Measurements from ENCODE around the gene GOLM1. TPM values are rescaled to one million over a fixed set of nuclear protein-coding genes. Genes with fewer than 3 reads are reported as not detected.

GOLM1 gene
- total and polyA plus RNA-seq, 9 of the 15 experiments (the other 6 are each of a cell fraction or from before 2014, with no cell fraction given), result 0.09 to 0.96 (median 0.40) TPM; not detected in 4

- no TSS peak for BruUV-seq (replicated peaks)
- no peak overlapping the region for H3K4me2 ChIP-seq (ENCODE audit: insufficient read depth, low read length)
- H3K9me3 ChIP-seq (replicated peaks; ENCODE audit: control insufficient read depth, insufficient read depth, low read depth, low read length), result no peaks in the 10 kb centered on the region
- ATAC-seq, result no peak
- no peaks in the 10 kb centered on the region for H3K36me3 ChIP-seq (ENCODE audit: control insufficient read depth, insufficient read depth, low read length)
- H3K27me3 ChIP-seq (ENCODE audit: control insufficient read depth in 2 of 2, insufficient read depth in 2 of 2, low read length in 2 of 2), result peaks cover 10 to 34% of the 10 kb centered on the region in 2 experiments; a peak in 4 of 5 replicates
- no peak overlapping the region for H2AFZ ChIP-seq (ENCODE audit: low read depth, low read length)
- H3K79me2 ChIP-seq (ENCODE audit: control insufficient read depth, insufficient read depth, low read length), result no peaks in the 10 kb centered on the region
- no peak for TF ChIP-seq PKNOX1 (IDR thresholded peaks at IDR 0.05)
- TF ChIP-seq ZNF134 (CRISPR knock-in tag; conservative IDR thresholded peaks at IDR 0.05), result no peak
- TF ChIP-seq MED1 (CRISPR knock-in tag; IDR thresholded peaks at IDR 0.05; ENCODE audit: borderline replicate concordance), result no peak
- TF ChIP-seq EZH2 (IDR thresholded peaks at IDR 0.05; ENCODE audit: borderline replicate concordance, low read depth, low read length), result no peak
- no peak for TF ChIP-seq SMAD3 (CRISPR knock-in tag; conservative IDR thresholded peaks at IDR 0.05)
- TF ChIP-seq TBP (optimal IDR thresholded peaks at IDR 0.05; ENCODE audit: low read depth, low read length), result no peak
- no peak for TF ChIP-seq XRCC4 (IDR thresholded peaks at IDR 0.05; ENCODE audit: extremely low read depth, insufficient read depth, insufficient read length)
- no peak for TF ChIP-seq LEF1 (IDR thresholded peaks at IDR 0.05)
- TF ChIP-seq ELF4 (CRISPR knock-in tag; IDR thresholded peaks at IDR 0.05), result no peak
- no peak for TF ChIP-seq RBM15 (IDR thresholded peaks at IDR 0.05; ENCODE audit: insufficient read depth, low read length)
- no peak for TF ChIP-seq C11orf30 (IDR thresholded peaks at IDR 0.05; ENCODE audit: low read depth)
- no peak for TF ChIP-seq FOXK1 (CRISPR knock-in tag; IDR thresholded peaks at IDR 0.05; ENCODE audit: borderline replicate concordance)
- TF ChIP-seq IFI16 (CRISPR knock-in tag; IDR thresholded peaks at IDR 0.05), result no peak
- TF ChIP-seq ZNF695 (CRISPR knock-in tag; IDR thresholded peaks at IDR 0.05), result no peak
- no peak for TF ChIP-seq TAF1 (IDR thresholded peaks at IDR 0.05; ENCODE audit: control insufficient read depth, extremely low read depth, insufficient read depth, low read length, severe bottlenecking)
- no peak for TF ChIP-seq U2AF2 (optimal IDR thresholded peaks at IDR 0.05; ENCODE audit: low read depth, low read length)
- TF ChIP-seq ZNF75A (CRISPR knock-in tag; IDR thresholded peaks at IDR 0.05), result no peak
- no peaks in the 10 kb centered on the region; a peak in 1 of 5 replicates for H3K4me1 ChIP-seq (replicated peaks in 1 of 2; ENCODE audit: control insufficient read depth in 2 of 2, insufficient read depth in 2 of 2, low read length in 2 of 2)
- 0 out of 2 replicates have a peak, but pooled peaks cover 5% of the 10 kb centered on the region for H4K20me1 ChIP-seq (replicated peaks; ENCODE audit: control insufficient read depth, insufficient read depth, low read length)
- POLR2A ChIA-PET, result interaction anchor here (0.7 kb wide), 1 partner anchor 57 kb away, joined by 3 read pairs; no protein-coding TSS in a partner anchor
- 5% methylated on average over 4 of the region's 4 CpGs for WGBS (ENCODE audit: insufficient coverage, low coverage, missing lambda C conversion rate)
- no peaks in the 10 kb centered on the region for H3K9me1 ChIP-seq (ENCODE audit: control insufficient read depth, insufficient read depth, low read length)
- in situ Hi-C loops (cut with MboI) (no loop called here), intact Hi-C loops (cut with micrococcal nuclease) (no loop called here)
- FAIRE-seq, result no peak
- CTCF ChIA-PET (ENCODE audit: low intra/inter-chr PET ratio), result no interaction called here
- H3K27ac ChIP-seq (ENCODE audit: extremely low read depth, low read depth, low read length), result no peak overlapping the region
- no peak overlapping the region for H3K4me3 ChIP-seq
- DNase-seq (ENCODE audit: extremely low read depth in 1 of 4, low spot score in 3 of 4), result no peak
- no peak overlapping the region for H3K9ac ChIP-seq (ENCODE audit: insufficient read depth in 1 of 2, low read depth in 2 of 2, low read length in 2 of 2)
Observed at GRCh38 chr9:86043999-86044398, 55.4 kb downstream of the GOLM1 start.

Measured in K562 (cell line).